GM12878 (cell line): ENCODE data around the gene ARL6IP5. TPM values are rescaled to one million over a fixed set of nuclear protein-coding genes. Genes with fewer than 3 reads are reported as not detected.
A peak's percentile ranks its signal among the peaks of the same experiment; 100 is the strongest.

Experiments
- CBFB ChIP-seq: IDR thresholded peaks from 2 replicates; pipeline ENCODE4 v1.6.1; 2016; ENCODE audit warnings: antibody characterized with exemption, low read depth
- CBX3 ChIP-seq: fragments of 200-600 bp; sonication (generic); IDR thresholded peaks from 2 replicates; pipeline ENCODE4 v1.6.1; 2016; ENCODE audit warnings: low read depth, borderline replicate concordance
- HDAC6 ChIP-seq: fragments of 200-600 bp; sonication (generic); IDR thresholded peaks from one replicate; pipeline ENCODE4 v1.8.0; 2017; ENCODE audit warnings: antibody characterized with exemption; ENCODE audit not compliant: unreplicated experiment
- MXI1 ChIP-seq: fragments of 150-350 bp; IDR thresholded peaks from 2 replicates; pipeline ENCODE4 v1.6.1; 2011; ENCODE audit warnings: low read depth, mild to moderate bottlenecking, inconsistent platforms, low read length, improper control_type of control experiment
- PML ChIP-seq: IDR thresholded peaks from 2 replicates; pipeline ENCODE4 v1.6.1; 2012; ENCODE audit warnings: low read length, inconsistent platforms
- POLR2A ChIP-seq: IDR thresholded peaks from 2 replicates; pipeline ENCODE4 v1.6.1; 2011; ENCODE audit warnings: low read depth, mild to moderate bottlenecking, low read length
- POLR2AphosphoS2 ChIP-seq: IDR thresholded peaks from 2 replicates; pipeline ENCODE4 v1.6.1; 2011; ENCODE audit warnings: low read depth, mild to moderate bottlenecking, low read length, improper control_type of control experiment, moderate library complexity
- SMARCA5 ChIP-seq: fragments of 450-650 bp; IDR thresholded peaks from 2 replicates; pipeline ENCODE4 v1.6.1; 2017; ENCODE audit warnings: mild to moderate bottlenecking
- TAF1 ChIP-seq: IDR thresholded peaks from 2 replicates; pipeline ENCODE4 v1.6.1; 2011; ENCODE audit warnings: mild to moderate bottlenecking, low read depth, low read length, borderline replicate concordance
- TCF12 ChIP-seq: IDR thresholded peaks from 2 replicates; pipeline ENCODE4 v1.6.1; 2011; ENCODE audit warnings: low read depth, mild to moderate bottlenecking, low read length
- polyA plus RNA-seq, 11 experiments: library from polyadenylated mRNA; depleted of rRNA in 4 of 11; unstranded in 6 of 11; stranded (reverse) in 5 of 11; fragments of >200 nt; fragmentation: Nextera tagmentation in 4 of 11; fragmentation: Illumina TruSeq in 1 of 11; extraction: Ambion mirVana in 4 of 11; extraction: Trizol in 1 of 11; gene quantifications; 1 replicate in 1 of 11; 2 replicates in 10 of 11; pipeline versions ENCODE4 v1.2.1 to v1.2.3, GENCODE V29; 2011 to 2016; ENCODE audit warnings: inconsistent platforms in 2 of 11, missing spikeins in 2 of 11, low read depth in 1 of 11
- total RNA-seq, 4 experiments: library from RNA; depleted of rRNA in 3 of 4; stranded (reverse); fragments of >200 nt in 3 of 4; fragmentation: Illumina TruSeq in 1 of 4; extraction: Trizol in 1 of 4; gene quantifications; 2 replicates each; pipeline versions ENCODE4 v1.2.1 to v1.2.3, GENCODE V29; 2013 to 2021
- TF ChIP-seq, protein P1 (sequence below): fragments of 450-650 bp; IDR thresholded peaks from 2 replicates; pipeline ENCODE4 v1.6.1; 2017; ENCODE audit warnings: mild to moderate bottlenecking, low read depth, inconsistent platforms; ENCODE audit not compliant: poor library complexity, severe bottlenecking
- TF ChIP-seq, protein P2 (sequence below): fragments of 150-350 bp; IDR thresholded peaks from 2 replicates; pipeline ENCODE4 v1.6.1; 2016; ENCODE audit warnings: low read depth, low read length
- TF ChIP-seq, protein P3 (sequence below): IDR thresholded peaks from 2 replicates; pipeline ENCODE4 v1.6.1; 2011; ENCODE audit warnings: low read depth, low read length, improper control_type of control experiment, borderline replicate concordance
- TF ChIP-seq, protein P4 (sequence below): IDR thresholded peaks from 2 replicates; pipeline ENCODE4 v1.6.1; 2012; ENCODE audit warnings: mild to moderate bottlenecking, low read depth, low read length
- TF ChIP-seq, protein P5 (sequence below): fragments of 450-650 bp; IDR thresholded peaks from 2 replicates; pipeline ENCODE4 v1.6.1; 2016; ENCODE audit warnings: mild to moderate bottlenecking

The ARL6IP5 gene
- total and polyA plus RNA-seq, 10 of the 15 experiments (the other 5 are each of a cell fraction or from before 2014, with no cell fraction given): 78.2 to 310 (median 148) TPM

DNA sequence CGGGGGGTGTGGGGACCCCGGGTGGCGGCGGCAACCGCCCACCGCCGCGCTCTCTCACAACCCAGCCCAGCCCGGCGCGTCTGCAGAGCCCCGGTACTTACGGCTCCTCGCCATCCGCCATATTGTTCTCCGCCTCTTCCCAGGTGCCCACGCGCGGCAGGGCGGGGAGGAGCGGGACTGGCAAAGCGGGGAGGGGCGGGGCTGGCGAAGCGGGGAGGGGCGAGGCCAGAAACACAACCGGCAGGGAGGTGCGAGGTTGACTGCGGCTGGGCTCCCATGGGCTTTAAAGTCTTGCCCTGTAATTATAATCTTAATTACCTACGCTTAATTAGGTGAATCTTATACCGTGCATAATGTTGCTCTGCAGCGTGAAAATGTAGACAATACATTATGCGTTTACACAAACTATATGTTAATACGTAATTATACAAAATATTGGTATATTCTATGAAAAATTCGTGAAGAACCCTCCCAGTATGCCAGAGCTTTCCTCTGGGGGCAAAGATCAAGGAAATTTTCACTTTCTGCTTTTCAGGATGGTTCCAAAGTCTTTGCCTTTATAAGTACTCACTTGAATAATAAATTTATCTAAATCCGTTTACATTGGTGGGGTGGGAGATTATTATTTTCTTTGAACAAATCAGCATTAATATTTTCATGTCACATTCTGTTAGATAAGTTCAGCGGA, 4.4 kb upstream of the ARL6IP5 start, which contains the start of gene UBA3 (continued):
- TF ChIP-seq, protein P1, sequence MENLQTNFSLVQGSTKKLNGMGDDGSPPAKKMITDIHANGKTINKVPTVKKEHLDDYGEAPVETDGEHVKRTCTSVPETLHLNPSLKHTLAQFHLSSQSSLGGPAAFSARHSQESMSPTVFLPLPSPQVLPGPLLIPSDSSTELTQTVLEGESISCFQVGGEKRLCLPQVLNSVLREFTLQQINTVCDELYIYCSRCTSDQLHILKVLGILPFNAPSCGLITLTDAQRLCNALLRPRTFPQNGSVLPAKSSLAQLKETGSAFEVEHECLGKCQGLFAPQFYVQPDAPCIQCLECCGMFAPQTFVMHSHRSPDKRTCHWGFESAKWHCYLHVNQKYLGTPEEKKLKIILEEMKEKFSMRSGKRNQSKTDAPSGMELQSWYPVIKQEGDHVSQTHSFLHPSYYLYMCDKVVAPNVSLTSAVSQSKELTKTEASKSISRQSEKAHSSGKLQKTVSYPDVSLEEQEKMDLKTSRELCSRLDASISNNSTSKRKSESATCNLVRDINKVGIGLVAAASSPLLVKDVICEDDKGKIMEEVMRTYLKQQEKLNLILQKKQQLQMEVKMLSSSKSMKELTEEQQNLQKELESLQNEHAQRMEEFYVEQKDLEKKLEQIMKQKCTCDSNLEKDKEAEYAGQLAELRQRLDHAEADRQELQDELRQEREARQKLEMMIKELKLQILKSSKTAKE: peak; percentile 37
- peak; percentile 68; the same call in 1 of the 2 replicates for TF ChIP-seq POLR2AphosphoS2
- 0 out of 2 replicates have a peak, but pooled peaks have one; percentile 59 for TF ChIP-seq CBFB
- peak; percentile 98 for TF ChIP-seq TAF1
- TF ChIP-seq, protein P2, sequence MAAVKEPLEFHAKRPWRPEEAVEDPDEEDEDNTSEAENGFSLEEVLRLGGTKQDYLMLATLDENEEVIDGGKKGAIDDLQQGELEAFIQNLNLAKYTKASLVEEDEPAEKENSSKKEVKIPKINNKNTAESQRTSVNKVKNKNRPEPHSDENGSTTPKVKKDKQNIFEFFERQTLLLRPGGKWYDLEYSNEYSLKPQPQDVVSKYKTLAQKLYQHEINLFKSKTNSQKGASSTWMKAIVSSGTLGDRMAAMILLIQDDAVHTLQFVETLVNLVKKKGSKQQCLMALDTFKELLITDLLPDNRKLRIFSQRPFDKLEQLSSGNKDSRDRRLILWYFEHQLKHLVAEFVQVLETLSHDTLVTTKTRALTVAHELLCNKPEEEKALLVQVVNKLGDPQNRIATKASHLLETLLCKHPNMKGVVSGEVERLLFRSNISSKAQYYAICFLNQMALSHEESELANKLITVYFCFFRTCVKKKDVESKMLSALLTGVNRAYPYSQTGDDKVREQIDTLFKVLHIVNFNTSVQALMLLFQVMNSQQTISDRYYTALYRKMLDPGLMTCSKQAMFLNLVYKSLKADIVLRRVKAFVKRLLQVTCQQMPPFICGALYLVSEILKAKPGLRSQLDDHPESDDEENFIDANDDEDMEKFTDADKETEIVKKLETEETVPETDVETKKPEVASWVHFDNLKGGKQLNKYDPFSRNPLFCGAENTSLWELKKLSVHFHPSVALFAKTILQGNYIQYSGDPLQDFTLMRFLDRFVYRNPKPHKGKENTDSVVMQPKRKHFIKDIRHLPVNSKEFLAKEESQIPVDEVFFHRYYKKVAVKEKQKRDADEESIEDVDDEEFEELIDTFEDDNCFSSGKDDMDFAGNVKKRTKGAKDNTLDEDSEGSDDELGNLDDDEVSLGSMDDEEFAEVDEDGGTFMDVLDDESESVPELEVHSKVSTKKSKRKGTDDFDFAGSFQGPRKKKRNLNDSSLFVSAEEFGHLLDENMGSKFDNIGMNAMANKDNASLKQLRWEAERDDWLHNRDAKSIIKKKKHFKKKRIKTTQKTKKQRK: no peak
- TF ChIP-seq PML: peak; percentile 52; the same call in 1 of the 2 replicates
- TF ChIP-seq SMARCA5: no peak
- TF ChIP-seq, protein P3, sequence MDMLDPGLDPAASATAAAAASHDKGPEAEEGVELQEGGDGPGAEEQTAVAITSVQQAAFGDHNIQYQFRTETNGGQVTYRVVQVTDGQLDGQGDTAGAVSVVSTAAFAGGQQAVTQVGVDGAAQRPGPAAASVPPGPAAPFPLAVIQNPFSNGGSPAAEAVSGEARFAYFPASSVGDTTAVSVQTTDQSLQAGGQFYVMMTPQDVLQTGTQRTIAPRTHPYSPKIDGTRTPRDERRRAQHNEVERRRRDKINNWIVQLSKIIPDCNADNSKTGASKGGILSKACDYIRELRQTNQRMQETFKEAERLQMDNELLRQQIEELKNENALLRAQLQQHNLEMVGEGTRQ: no peak
- 0 out of 2 replicates have a peak, but pooled peaks have one; percentile 15 for TF ChIP-seq MXI1
- TF ChIP-seq, protein P4, sequence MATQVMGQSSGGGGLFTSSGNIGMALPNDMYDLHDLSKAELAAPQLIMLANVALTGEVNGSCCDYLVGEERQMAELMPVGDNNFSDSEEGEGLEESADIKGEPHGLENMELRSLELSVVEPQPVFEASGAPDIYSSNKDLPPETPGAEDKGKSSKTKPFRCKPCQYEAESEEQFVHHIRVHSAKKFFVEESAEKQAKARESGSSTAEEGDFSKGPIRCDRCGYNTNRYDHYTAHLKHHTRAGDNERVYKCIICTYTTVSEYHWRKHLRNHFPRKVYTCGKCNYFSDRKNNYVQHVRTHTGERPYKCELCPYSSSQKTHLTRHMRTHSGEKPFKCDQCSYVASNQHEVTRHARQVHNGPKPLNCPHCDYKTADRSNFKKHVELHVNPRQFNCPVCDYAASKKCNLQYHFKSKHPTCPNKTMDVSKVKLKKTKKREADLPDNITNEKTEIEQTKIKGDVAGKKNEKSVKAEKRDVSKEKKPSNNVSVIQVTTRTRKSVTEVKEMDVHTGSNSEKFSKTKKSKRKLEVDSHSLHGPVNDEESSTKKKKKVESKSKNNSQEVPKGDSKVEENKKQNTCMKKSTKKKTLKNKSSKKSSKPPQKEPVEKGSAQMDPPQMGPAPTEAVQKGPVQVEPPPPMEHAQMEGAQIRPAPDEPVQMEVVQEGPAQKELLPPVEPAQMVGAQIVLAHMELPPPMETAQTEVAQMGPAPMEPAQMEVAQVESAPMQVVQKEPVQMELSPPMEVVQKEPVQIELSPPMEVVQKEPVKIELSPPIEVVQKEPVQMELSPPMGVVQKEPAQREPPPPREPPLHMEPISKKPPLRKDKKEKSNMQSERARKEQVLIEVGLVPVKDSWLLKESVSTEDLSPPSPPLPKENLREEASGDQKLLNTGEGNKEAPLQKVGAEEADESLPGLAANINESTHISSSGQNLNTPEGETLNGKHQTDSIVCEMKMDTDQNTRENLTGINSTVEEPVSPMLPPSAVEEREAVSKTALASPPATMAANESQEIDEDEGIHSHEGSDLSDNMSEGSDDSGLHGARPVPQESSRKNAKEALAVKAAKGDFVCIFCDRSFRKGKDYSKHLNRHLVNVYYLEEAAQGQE: peak; percentile 46; the same call in 1 of the 2 replicates
- TF ChIP-seq, protein P5, sequence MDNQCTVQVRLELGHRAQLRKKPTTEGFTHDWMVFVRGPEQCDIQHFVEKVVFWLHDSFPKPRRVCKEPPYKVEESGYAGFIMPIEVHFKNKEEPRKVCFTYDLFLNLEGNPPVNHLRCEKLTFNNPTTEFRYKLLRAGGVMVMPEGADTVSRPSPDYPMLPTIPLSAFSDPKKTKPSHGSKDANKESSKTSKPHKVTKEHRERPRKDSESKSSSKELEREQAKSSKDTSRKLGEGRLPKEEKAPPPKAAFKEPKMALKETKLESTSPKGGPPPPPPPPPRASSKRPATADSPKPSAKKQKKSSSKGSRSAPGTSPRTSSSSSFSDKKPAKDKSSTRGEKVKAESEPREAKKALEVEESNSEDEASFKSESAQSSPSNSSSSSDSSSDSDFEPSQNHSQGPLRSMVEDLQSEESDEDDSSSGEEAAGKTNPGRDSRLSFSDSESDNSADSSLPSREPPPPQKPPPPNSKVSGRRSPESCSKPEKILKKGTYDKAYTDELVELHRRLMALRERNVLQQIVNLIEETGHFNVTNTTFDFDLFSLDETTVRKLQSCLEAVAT: peak; percentile 74
- TF ChIP-seq TCF12: 0 out of 2 replicates have a peak, but pooled peaks have one; percentile 6
- TF ChIP-seq CBX3: no peak
- TF ChIP-seq POLR2A: peak; percentile 93
- no peak for TF ChIP-seq HDAC6
